ENCODE data around the gene ARHGAP26. TPM values are rescaled to one million over a fixed set of nuclear protein-coding genes. Genes with fewer than 3 reads are reported as not detected.

The ARHGAP26 gene
- total RNA-seq, 1 donor from 2014 or later = 8.9 TPM

GRCh38 chr5:142954455-142954854 is 184.3 kb downstream of the ARHGAP26 start:
- no peak for DNase-seq (ENCODE audit: low spot score in 2 of 2, unreplicated experiment in 2 of 2)
- TF ChIP-seq, protein P1, sequence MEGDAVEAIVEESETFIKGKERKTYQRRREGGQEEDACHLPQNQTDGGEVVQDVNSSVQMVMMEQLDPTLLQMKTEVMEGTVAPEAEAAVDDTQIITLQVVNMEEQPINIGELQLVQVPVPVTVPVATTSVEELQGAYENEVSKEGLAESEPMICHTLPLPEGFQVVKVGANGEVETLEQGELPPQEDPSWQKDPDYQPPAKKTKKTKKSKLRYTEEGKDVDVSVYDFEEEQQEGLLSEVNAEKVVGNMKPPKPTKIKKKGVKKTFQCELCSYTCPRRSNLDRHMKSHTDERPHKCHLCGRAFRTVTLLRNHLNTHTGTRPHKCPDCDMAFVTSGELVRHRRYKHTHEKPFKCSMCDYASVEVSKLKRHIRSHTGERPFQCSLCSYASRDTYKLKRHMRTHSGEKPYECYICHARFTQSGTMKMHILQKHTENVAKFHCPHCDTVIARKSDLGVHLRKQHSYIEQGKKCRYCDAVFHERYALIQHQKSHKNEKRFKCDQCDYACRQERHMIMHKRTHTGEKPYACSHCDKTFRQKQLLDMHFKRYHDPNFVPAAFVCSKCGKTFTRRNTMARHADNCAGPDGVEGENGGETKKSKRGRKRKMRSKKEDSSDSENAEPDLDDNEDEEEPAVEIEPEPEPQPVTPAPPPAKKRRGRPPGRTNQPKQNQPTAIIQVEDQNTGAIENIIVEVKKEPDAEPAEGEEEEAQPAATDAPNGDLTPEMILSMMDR (IDR thresholded peaks at IDR 0.05; ENCODE audit: unreplicated experiment) = no peak
- Mint-ChIP-seq H3K4me1 (peaks cover 3% of the 10 kb centered on the region), H3K9me3 (peaks cover 11% of the 10 kb centered on the region), H3K27ac (no peak overlapping the region), H3K27me3 (ENCODE audit: low read depth) (no peaks in the 10 kb centered on the region), H3K4me3 (no peak overlapping the region), H3K36me3 (peaks cover 3% of the 10 kb centered on the region)

- Mint-ChIP-seq H3K36me3 (peaks cover 3% of the 10 kb centered on the region), H3K4me1 (peaks cover 3% of the 10 kb centered on the region), H3K27me3 (ENCODE audit: low read depth) (no peaks in the 10 kb centered on the region), H3K27ac (no peak overlapping the region), H3K9me3 (peaks cover 11% of the 10 kb centered on the region), H3K4me3 (no peak overlapping the region)
- no peak for DNase-seq (ENCODE audit: low spot score in 2 of 2, unreplicated experiment in 2 of 2)
- TF ChIP-seq, protein P1 (IDR thresholded peaks at IDR 0.05; ENCODE audit: unreplicated experiment) = no peak
These were observed 185.5 kb downstream of the ARHGAP26 start for GRCh38 chr5:142955628-142956027.

- Mint-ChIP-seq H3K4me3 (no peak overlapping the region), H3K9me3 (peaks cover 5% of the 10 kb centered on the region), H3K27me3 (ENCODE audit: low read depth) (no peaks in the 10 kb centered on the region), H3K4me1 (peaks cover 3% of the 10 kb centered on the region), H3K36me3 (no peaks in the 10 kb centered on the region), H3K27ac (no peak overlapping the region)
- TF ChIP-seq, protein P1 (IDR thresholded peaks at IDR 0.05; ENCODE audit: unreplicated experiment) = no peak
- DNase-seq (ENCODE audit: low spot score in 2 of 2, unreplicated experiment in 2 of 2) = no peak
These were observed 187.4 kb downstream of the ARHGAP26 start for GRCh38 chr5:142957528-142957927.

GRCh38 chr5:142958944-142959682 is 188.9 kb downstream of the ARHGAP26 start:
- peaks cover 3% of the 10 kb centered on the region for H3K4me1 Mint-ChIP-seq
- H3K4me3 Mint-ChIP-seq = no peak overlapping the region
- TF ChIP-seq, protein P1 (IDR thresholded peaks at IDR 0.05; ENCODE audit: unreplicated experiment) = no peak
- DNase-seq (ENCODE audit: low spot score in 2 of 2, unreplicated experiment in 2 of 2) = no peak
- no peaks in the 10 kb centered on the region for H3K27me3 Mint-ChIP-seq (ENCODE audit: low read depth)
- peaks cover 8% of the 10 kb centered on the region for H3K9me3 Mint-ChIP-seq
- H3K27ac Mint-ChIP-seq = no peak overlapping the region
- no peaks in the 10 kb centered on the region for H3K36me3 Mint-ChIP-seq

- no peak for DNase-seq (ENCODE audit: low spot score in 2 of 2, unreplicated experiment in 2 of 2)
- H3K27ac Mint-ChIP-seq = no peak overlapping the region
These were observed 189.8 kb downstream of the ARHGAP26 start for GRCh38 chr5:142959683-142960657.

More at GRCh38 chr5:142959683-142960657, 189.8 kb downstream of the ARHGAP26 start:
- no peaks in the 10 kb centered on the region for H3K36me3 Mint-ChIP-seq
- H3K4me3 Mint-ChIP-seq = no peak overlapping the region
- H3K9me3 Mint-ChIP-seq = peaks cover 8% of the 10 kb centered on the region
- peaks cover 3% of the 10 kb centered on the region for H3K4me1 Mint-ChIP-seq
- TF ChIP-seq, protein P1 (IDR thresholded peaks at IDR 0.05; ENCODE audit: unreplicated experiment) = no peak
- H3K27me3 Mint-ChIP-seq (ENCODE audit: low read depth) = no peaks in the 10 kb centered on the region

Data from mesothelial cell of epicardium (in vitro differentiated cells).